Thoracic aorta (tissue), 2 donors: ENCODE measurements around the gene UHRF1. TPM values are rescaled to one million over a fixed set of nuclear protein-coding genes. Genes with fewer than 3 reads are reported as not detected.

Experiments
- ATAC-seq: fragments of 150-250 bp; one replicate; pipeline ENCODE4 v1.8.0; 2017; ENCODE audit warnings: low read depth; ENCODE audit not compliant: insufficient number of reproducible peaks, low FRiP score
- DNase-seq: peaks from one replicate; pipeline ENCODE4 v3.0.0-alpha.2; 2020; ENCODE audit warnings: low spot score
- H3K27ac ChIP-seq, 2 donors: fragments of 200-600 bp; sonication (generic); 1 replicate in 1 of 2; 2 replicates in 1 of 2; pipeline ENCODE4 v1.5.1; 2016; ENCODE audit warnings: mild to moderate bottlenecking in 2 of 2, moderate library complexity in 2 of 2
- H3K27me3 ChIP-seq: fragments of 200-600 bp; sonication (generic); replicated peaks from 2 replicates; pipeline ENCODE4 v1.6.0; 2016; ENCODE audit warnings: mild to moderate bottlenecking; ENCODE audit not compliant: insufficient read depth
- H3K36me3 ChIP-seq: fragments of 200-600 bp; sonication (generic); one replicate; pipeline ENCODE4 v1.5.1; 2016
- H3K4me1 ChIP-seq, 2 donors: fragments of 200-600 bp; sonication (generic); 1 replicate in 1 of 2; 2 replicates in 1 of 2; pipeline versions ENCODE4 v1.5.1 to v1.6.0; 2016; ENCODE audit warnings: low read depth in 2 of 2, mild to moderate bottlenecking in 1 of 2; ENCODE audit not compliant: control insufficient read depth in 1 of 2
- H3K4me3 ChIP-seq: fragments of 200-600 bp; sonication (generic); 2 replicates; pipeline ENCODE4 v1.5.1; 2016; ENCODE audit warnings: mild to moderate bottlenecking
- H3K9me3 ChIP-seq: fragments of 200-600 bp; sonication (generic); 2 replicates; pipeline ENCODE4 v1.5.1; 2016
- total RNA-seq, 2 donors: library from RNA; depleted of rRNA; stranded (reverse); fragments of >200 nt; gene quantifications; one replicate each; pipeline versions ENCODE4 v1.1.0 to v1.2.3, GENCODE V29; 2016
- TF ChIP-seq, protein P1 (sequence below): fragments of 200-600 bp; sonication (generic); IDR thresholded peaks from one replicate; pipeline ENCODE4 v1.5.1; 2019; ENCODE audit warnings: antibody characterized with exemption

UHRF1 gene
- total RNA-seq, 2 donors from 2014 or later, result 1.6 to 2.2 TPM

DNA sequence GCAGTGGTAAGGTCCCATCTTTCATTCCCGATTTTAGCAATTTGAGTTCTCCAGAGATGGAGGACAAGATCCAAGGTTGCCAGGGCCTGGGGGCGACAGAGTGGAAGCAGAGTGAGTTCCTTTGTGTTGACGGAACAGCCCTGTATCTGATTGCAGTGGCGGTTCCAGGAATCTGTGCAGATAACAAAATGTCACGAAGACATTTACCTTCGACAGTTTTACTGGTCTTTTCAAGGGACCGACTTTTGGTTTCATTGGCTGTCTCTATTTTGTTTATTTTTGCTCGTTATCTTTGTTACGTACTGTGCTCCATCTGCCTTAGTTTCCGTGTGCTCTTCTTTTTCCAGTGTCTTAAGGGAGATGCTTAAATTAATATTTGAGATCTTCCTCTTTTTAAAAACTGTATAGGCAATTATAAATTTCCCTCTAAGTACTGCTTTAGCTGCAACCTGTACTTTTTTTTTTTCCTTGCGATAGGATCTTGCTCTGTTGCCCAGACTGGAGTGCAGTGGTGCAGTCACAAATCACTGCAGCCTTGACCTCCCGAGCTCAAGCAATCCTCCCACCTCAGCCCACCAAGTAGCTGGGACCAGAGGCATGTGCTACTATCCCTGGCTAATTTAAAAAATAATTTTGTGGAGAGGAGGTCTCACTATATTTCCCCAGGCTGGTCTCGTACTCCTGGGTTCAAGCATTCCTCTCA lies 82.8 kb downstream of the UHRF1 start:
- Histone ChIP-seq H3K9me3 (no peaks in the 10 kb centered on the region), H3K36me3 (no peaks in the 10 kb centered on the region), H3K4me1 (peaks cover 17 to 22% of the 10 kb centered on the region in 2 donors), H3K4me3 (no peak overlapping the region), H3K27ac (no peak overlapping the region), H3K27me3 (no peaks in the 10 kb centered on the region)
- no peak for ATAC-seq
- DNase-seq, result no peak
- TF ChIP-seq, protein P1, sequence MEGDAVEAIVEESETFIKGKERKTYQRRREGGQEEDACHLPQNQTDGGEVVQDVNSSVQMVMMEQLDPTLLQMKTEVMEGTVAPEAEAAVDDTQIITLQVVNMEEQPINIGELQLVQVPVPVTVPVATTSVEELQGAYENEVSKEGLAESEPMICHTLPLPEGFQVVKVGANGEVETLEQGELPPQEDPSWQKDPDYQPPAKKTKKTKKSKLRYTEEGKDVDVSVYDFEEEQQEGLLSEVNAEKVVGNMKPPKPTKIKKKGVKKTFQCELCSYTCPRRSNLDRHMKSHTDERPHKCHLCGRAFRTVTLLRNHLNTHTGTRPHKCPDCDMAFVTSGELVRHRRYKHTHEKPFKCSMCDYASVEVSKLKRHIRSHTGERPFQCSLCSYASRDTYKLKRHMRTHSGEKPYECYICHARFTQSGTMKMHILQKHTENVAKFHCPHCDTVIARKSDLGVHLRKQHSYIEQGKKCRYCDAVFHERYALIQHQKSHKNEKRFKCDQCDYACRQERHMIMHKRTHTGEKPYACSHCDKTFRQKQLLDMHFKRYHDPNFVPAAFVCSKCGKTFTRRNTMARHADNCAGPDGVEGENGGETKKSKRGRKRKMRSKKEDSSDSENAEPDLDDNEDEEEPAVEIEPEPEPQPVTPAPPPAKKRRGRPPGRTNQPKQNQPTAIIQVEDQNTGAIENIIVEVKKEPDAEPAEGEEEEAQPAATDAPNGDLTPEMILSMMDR, result no peak

DNA sequence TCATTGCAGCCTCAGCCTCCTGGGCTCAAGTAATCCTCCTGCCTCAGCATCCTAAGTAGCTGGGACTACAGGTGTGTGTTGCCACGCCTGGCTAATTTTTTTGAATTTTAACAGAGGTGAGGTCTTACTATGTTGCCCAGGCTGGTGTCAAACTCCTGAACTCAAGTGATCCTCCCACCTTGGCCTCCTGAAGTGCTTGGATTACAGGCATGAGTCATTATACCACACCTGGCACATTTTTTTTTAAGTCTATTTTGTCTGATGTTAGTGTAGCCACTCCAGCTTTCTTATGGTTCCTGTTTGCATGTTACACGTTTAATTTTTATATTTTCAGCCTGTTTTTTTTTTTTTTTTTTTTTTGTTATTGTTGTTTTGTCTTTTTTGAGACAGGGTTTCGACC lies 84.4 kb downstream of the UHRF1 start:
- H3K27ac ChIP-seq, result no peak overlapping the region
- no peaks in the 10 kb centered on the region for H3K9me3 ChIP-seq
- peaks cover 4 to 7% of the 10 kb centered on the region in 2 donors for H3K4me1 ChIP-seq
- ATAC-seq (no peak), DNase-seq (no peak)
- H3K36me3 ChIP-seq, result no peaks in the 10 kb centered on the region
- TF ChIP-seq, protein P1, result no peak
- H3K4me3 ChIP-seq, result no peak overlapping the region
- H3K27me3 ChIP-seq, result no peaks in the 10 kb centered on the region

DNA sequence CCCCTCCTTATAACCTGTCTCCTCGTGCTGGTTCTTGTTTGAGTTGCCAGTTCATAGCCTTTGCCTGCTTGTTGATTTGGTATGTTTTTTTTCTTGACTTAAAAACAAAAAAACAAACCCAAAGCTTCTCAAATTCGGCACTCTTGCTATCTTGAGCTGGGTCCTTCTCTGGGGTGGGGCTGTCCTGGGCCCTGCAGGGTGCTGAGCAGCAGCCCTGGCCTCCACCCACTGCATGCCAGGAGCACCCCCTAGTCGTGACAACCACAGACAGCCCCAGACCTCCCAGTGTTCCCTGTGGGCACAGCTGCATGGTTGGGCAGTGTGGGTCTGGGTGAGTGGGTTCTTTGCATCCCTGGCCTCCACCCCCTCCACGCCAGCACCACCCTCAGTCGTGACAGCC lies 87.4 kb downstream of the UHRF1 start:
- Histone ChIP-seq H3K36me3 (no peaks in the 10 kb centered on the region), H3K9me3 (no peaks in the 10 kb centered on the region), H3K27me3 (no peaks in the 10 kb centered on the region), H3K4me3 (no peak overlapping the region), H3K4me1 (peaks cover 0 to 4% of the 10 kb centered on the region in 2 donors), H3K27ac (no peak overlapping the region)
- no peak for DNase-seq
- TF ChIP-seq, protein P1, result no peak
- ATAC-seq, result no peak

DNA sequence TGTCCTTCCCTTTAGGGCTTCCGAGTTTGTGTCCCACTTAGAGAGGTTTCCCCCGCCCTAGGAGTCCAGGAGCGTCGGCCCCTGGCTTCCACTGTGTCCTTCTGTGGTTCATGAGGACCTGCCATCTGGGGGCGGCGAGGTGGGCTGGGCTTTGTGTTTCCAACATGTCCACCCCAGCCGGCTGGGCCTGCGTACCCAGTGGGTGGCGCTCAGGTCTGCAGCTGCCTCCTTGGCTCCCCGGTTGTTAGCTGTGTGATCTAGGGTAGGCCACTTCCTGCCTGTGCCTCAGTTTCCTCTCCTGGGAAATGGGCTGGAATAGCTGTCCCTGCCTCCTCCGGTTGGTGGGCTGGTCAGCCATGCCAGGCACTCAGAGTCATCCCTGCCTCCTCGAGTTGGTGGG lies 88.0 kb downstream of the UHRF1 start:
- H3K9me3 ChIP-seq, result no peaks in the 10 kb centered on the region
- H3K36me3 ChIP-seq, result no peaks in the 10 kb centered on the region
- peaks cover 0 to 9% of the 10 kb centered on the region in 2 donors for H3K4me1 ChIP-seq
- H3K27ac ChIP-seq, result no peak overlapping the region
- no peak for DNase-seq
- no peak for ATAC-seq
- TF ChIP-seq, protein P1, result no peak
- H3K27me3 ChIP-seq, result no peaks in the 10 kb centered on the region
- no peak overlapping the region for H3K4me3 ChIP-seq

DNA sequence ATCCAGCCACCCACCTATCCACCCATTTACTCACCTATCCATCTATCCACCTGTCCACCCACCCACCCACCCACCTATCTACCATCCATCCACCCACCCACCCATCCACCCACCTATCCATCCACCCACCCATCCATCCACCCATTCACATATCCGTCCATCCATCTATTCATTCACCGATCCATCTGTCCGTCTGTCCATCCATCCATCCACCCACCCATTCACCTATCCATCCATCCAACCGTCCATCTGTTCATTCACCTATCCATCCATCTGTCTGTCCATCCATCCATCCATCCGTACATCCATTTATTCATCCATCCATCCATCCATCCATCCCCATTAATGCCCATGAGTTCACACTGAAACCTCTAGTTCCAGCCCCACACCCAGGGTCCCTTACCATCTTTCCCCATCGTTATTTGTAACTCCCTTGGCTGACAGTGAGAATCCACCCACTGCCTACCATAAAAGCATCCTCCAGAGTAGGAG lies 90.9 kb downstream of the UHRF1 start:
- H3K4me1 ChIP-seq, result peaks cover 0 to 21% of the 10 kb centered on the region in 2 donors

More for the DNA sequence above, 90.9 kb downstream of the UHRF1 start:
- H3K9me3 ChIP-seq, result no peaks in the 10 kb centered on the region
- DNase-seq (no peak), ATAC-seq (no peak)
- TF ChIP-seq, protein P1, result no peak
- no peaks in the 10 kb centered on the region for H3K27me3 ChIP-seq
- no peaks in the 10 kb centered on the region for H3K36me3 ChIP-seq
- no peak overlapping the region for H3K4me3 ChIP-seq
- no peak overlapping the region for H3K27ac ChIP-seq
